H1 (cell line): ENCODE data around the gene PCNA. TPM values are rescaled to one million over a fixed set of nuclear protein-coding genes. Genes with fewer than 3 reads are reported as not detected.

ENCODE experiments used
- BACH1 ChIP-seq: IDR thresholded peaks from 2 replicates; pipeline ENCODE4 v1.6.1; 2012; ENCODE audit warnings: low read length, improper control_type of control experiment
- BCL11A ChIP-seq, 2 experiments: IDR thresholded peaks; one replicate each; pipeline ENCODE4 v1.6.1; 2011; ENCODE audit warnings: low read depth in 2 of 2, low read length in 2 of 2, mild to moderate bottlenecking in 2 of 2
- CTBP2 ChIP-seq: IDR thresholded peaks from 2 replicates; pipeline ENCODE4 v1.7.0; 2011; ENCODE audit warnings: borderline replicate concordance, mild to moderate bottlenecking, moderate library complexity, mixed read lengths, low read length; ENCODE audit not compliant: insufficient read depth, insufficient read length
- JUN ChIP-seq: IDR thresholded peaks from 2 replicates; pipeline ENCODE4 v1.6.1; 2011; ENCODE audit warnings: low read depth, mild to moderate bottlenecking, improper control_type of control experiment, low read length
- NANOG ChIP-seq: IDR thresholded peaks from 2 replicates; pipeline ENCODE4 v1.6.1; 2011; ENCODE audit warnings: low read length, low read depth, mild to moderate bottlenecking, inconsistent platforms; ENCODE audit not compliant: insufficient read depth, poor library complexity, severe bottlenecking
- polyA plus RNA-seq, 7 experiments: library from polyadenylated mRNA; depleted of rRNA in 3 of 7; stranded (reverse) in 5 of 7; unstranded in 2 of 7; fragments of >200 nt in 5 of 7; fragments of 200-250 nt in 2 of 7; gene quantifications; 1 replicate in 5 of 7; 2 replicates in 1 of 7; 4 replicates in 1 of 7; pipeline versions ENCODE4 v1.2.1 to v1.2.3, GENCODE V29; 2011 to 2013; ENCODE audit warnings: missing spikeins in 2 of 7, mixed read lengths in 2 of 7
- total RNA-seq: library from RNA; stranded (reverse); fragmentation: NEBNext Ultra II Directional; extraction: Animal tissue kit (Norgen Biotek cat#: 25700); gene quantifications from 2 replicates; pipeline ENCODE4 v1.2.1, GENCODE V29; 2021

Gene PCNA
- total and polyA plus RNA-seq, 2 of the 8 experiments (the other 6 are each of a cell fraction or from before 2014, with no cell fraction given): 290 to 737 TPM

DNA sequence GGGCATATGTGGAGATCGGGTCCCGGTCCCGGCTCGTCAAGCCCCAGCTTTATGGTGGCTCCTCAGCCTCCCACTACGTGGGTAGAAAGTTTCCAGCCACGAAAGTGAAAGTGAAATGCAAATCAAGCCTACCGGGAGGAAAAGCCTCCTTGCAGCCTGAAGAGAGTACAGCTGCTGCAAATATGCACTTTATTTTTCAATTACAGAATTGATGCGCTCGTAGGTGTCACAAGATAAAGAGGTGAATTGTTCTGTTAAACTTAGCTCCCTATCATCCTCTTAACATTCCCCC, 373 bp upstream of the PCNA start (continued):
- no peak for TF ChIP-seq NANOG
- TF ChIP-seq JUN: no peak
- TF ChIP-seq CTBP2: no peak
- TF ChIP-seq BACH1: no peak; the same call in 1 of the 2 replicates
- TF ChIP-seq BCL11A (IDR thresholded peaks at IDR 0.05; ENCODE audit: low read depth in 2 of 2, low read length in 2 of 2): no peak
